Calu3 (cell line): Measurements from ENCODE around the gene CLEC16A. TPM values are rescaled to one million over a fixed set of nuclear protein-coding genes. Genes with fewer than 3 reads are reported as not detected.

Experiments used
- BruUV-seq: library from RNA; stranded (reverse); fragments of 400-500 nt; replicated peaks from 2 replicates; lab custom pipeline; 2021; lab: Mats Ljungman, UMichigan
- CTCF ChIA-PET: fragments of 300-600 bp; sonication (Branson Sonifier 250); formaldehyde crosslinking; loops from one replicate; lab custom pipeline; 2022; ENCODE audit warnings: antibody characterized with exemption; lab: Charles Lee
- DNase-seq: peaks from one replicate; pipeline ENCODE4 v3.0.0; 2022
- H3K27ac Mint-ChIP-seq: one replicate; pipeline ENCODE4 v1.8.0; 2022; ENCODE audit warnings: mixed read lengths; ENCODE audit not compliant: unreplicated experiment
- H3K27me3 Mint-ChIP-seq: one replicate; pipeline ENCODE4 v1.8.0; 2022; ENCODE audit warnings: mixed read lengths; ENCODE audit not compliant: unreplicated experiment
- H3K36me3 Mint-ChIP-seq: one replicate; pipeline ENCODE4 v1.8.0; 2022; ENCODE audit warnings: mild to moderate bottlenecking, moderate library complexity, mixed read lengths; ENCODE audit not compliant: insufficient read depth, unreplicated experiment
- H3K4me1 Mint-ChIP-seq: one replicate; pipeline ENCODE4 v1.8.0; 2022; ENCODE audit warnings: mild to moderate bottlenecking, low read depth, mixed read lengths; ENCODE audit not compliant: unreplicated experiment
- H3K4me3 Mint-ChIP-seq: one replicate; pipeline ENCODE4 v1.8.0; 2022; ENCODE audit warnings: mild to moderate bottlenecking, low read depth, moderate library complexity, mixed read lengths; ENCODE audit not compliant: unreplicated experiment
- H3K9me3 Mint-ChIP-seq: one replicate; pipeline ENCODE4 v1.8.0; 2022; ENCODE audit warnings: low read depth, mixed read lengths; ENCODE audit not compliant: unreplicated experiment
- CTCF ChIP-seq: fragments of 200-600 bp; IDR thresholded peaks from one replicate; pipeline ENCODE4 v1.8.0; 2022; ENCODE audit warnings: antibody characterized with exemption; ENCODE audit not compliant: unreplicated experiment
- intact Hi-C: fragments of 100-400 bp; cut with micrococcal nuclease; formaldehyde crosslinking; loops from one replicate; pipeline ENCODE4 v1.10.0; 2022; ENCODE audit not compliant: unreplicated experiment
- total RNA-seq: library from RNA; stranded (reverse); gene quantifications from 2 replicates; pipeline ENCODE4 v1.2.3, GENCODE V29; 2022

Gene CLEC16A
- total RNA-seq, 1 experiment from 2014 or later, result 33.0 TPM

- Mint-ChIP-seq H3K36me3 (peaks cover 5% of the 10 kb centered on the region), H3K9me3 (no peaks in the 10 kb centered on the region), H3K4me1 (no peaks in the 10 kb centered on the region), H3K27ac (no peak overlapping the region), H3K27me3 (no peaks in the 10 kb centered on the region), H3K4me3 (no peak overlapping the region)
- CTCF ChIA-PET, result no interaction called here
- BruUV-seq, result no TSS peak
- intact Hi-C loops, result no loop called here
- TF ChIP-seq CTCF, result no peak
- DNase-seq, result no peak
These were observed 106.6 kb downstream of the CLEC16A start for GRCh38 chr16:11050944-11051343.

GRCh38 chr16:11051430-11051829, 107.1 kb downstream of the CLEC16A start:
- BruUV-seq, result no TSS peak
- intact Hi-C loops, result no loop called here
- H3K4me1 Mint-ChIP-seq, result peaks cover 2% of the 10 kb centered on the region
- no peak overlapping the region for H3K4me3 Mint-ChIP-seq
- no peak overlapping the region for H3K27ac Mint-ChIP-seq
- H3K27me3 Mint-ChIP-seq, result no peaks in the 10 kb centered on the region
- CTCF ChIA-PET, result no interaction called here
- no peak for DNase-seq
- no peak for TF ChIP-seq CTCF
- no peaks in the 10 kb centered on the region for H3K9me3 Mint-ChIP-seq
- peaks cover 5% of the 10 kb centered on the region for H3K36me3 Mint-ChIP-seq

GRCh38 chr16:11051879-11052808, 107.8 kb downstream of the CLEC16A start:
- H3K9me3 Mint-ChIP-seq, result no peaks in the 10 kb centered on the region
- no peak overlapping the region for H3K27ac Mint-ChIP-seq
- H3K4me1 Mint-ChIP-seq, result peaks cover 9% of the 10 kb centered on the region
- H3K36me3 Mint-ChIP-seq, result peaks cover 5% of the 10 kb centered on the region
- DNase-seq, result no peak
- CTCF ChIA-PET, result no interaction called here
- intact Hi-C loops, result no loop called here
- no peak overlapping the region for H3K4me3 Mint-ChIP-seq
- no peak for TF ChIP-seq CTCF
- no TSS peak for BruUV-seq
- no peaks in the 10 kb centered on the region for H3K27me3 Mint-ChIP-seq

- H3K27me3 Mint-ChIP-seq, result no peaks in the 10 kb centered on the region
- no peaks in the 10 kb centered on the region for H3K9me3 Mint-ChIP-seq
- H3K27ac Mint-ChIP-seq, result no peak overlapping the region
- no peak for DNase-seq
- H3K4me3 Mint-ChIP-seq, result no peak overlapping the region
- TF ChIP-seq CTCF, result no peak
- CTCF ChIA-PET, result no interaction called here
- BruUV-seq, result no TSS peak
- peaks cover 5% of the 10 kb centered on the region for H3K36me3 Mint-ChIP-seq
- intact Hi-C loops, result no loop called here
- H3K4me1 Mint-ChIP-seq, result peaks cover 15% of the 10 kb centered on the region
These were observed 109.6 kb downstream of the CLEC16A start for GRCh38 chr16:11053916-11054460.
